IPS DF 4.7 (cell line): ENCODE results near the gene MSH4.
"Not testable (repeated sequence)": the region's sequence is repeated elsewhere in the genome, so short reads cannot be mapped to it uniquely, and the experiment has no call there.

Source experiments
- DNase-seq: peaks from one replicate; pipeline ENCODE4 v3.0.0-alpha.2; 2013; ENCODE audit warnings: low spot score; ENCODE audit errors: extremely low read depth

The MSH4 gene

DNA sequence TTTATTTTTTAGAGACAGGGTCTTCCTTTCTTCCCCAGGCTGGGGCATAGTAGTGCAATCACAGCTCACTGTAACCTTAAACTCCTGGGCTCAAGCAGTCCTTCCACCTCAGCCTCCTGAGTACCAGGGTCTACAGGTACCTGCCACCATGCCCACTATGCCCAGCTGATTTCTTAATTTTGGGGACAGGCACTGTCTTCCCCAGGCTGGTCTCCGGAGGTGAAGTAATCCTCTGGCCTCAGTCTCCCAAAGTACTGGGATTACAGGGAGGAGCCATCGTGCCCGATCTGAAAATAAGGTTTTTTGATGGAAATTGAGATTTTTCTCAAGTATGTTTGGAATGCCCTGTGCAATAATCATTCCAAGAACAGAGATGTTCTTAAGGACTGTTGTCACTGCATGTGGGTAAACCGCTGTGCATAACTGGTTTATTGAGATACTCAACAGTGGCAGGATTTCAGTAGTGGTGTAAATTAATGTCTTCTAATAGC lies 934 bp upstream of the MSH4 start:
- no peak for DNase-seq

DNA sequence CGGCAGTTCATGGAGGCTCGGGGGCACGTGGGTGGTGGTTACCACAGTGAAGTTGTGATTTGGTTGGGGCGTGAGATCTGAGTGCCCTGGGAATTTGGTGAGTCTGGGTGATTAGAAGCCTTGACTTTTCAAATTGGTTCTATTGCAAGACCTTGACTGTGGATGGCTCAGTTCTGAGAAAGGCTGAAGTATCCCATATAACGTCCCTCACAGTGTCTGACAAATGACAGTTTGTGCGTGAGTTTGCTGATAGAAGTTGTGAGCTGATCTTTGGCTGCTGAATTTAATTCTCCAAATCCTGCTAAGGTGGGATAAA lies 549 bp downstream of the MSH4 start:
- no peak for DNase-seq

DNA sequence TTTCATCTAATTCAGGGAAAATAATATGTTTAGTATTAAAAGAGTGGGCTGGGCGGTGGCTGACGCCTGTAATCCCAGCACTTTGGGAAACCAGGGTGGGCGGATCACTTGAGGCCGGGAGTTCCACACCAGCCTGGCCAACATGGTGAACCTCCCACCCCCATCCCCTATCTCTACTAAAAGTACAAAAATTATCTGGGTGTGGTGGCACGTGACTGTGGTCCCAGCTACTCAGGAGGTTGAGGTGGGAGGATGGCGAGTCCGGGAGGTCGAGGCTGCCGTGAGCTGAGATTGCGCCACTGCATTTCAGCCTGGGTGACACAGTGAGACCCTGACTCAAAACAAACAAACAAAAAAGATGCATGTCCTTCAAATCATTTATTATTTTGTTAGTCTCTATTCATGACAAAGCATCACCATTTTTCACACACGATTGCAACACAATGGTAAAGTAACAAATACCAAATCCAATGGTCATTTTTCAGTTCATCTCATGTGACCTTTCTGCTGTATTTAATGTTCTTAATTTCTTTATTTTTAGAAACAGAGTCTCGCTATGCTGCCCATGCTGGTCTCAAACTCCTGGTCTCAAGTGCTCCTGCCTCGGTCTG lies 1.0 kb downstream of the MSH4 start:
- no peak for DNase-seq

DNA sequence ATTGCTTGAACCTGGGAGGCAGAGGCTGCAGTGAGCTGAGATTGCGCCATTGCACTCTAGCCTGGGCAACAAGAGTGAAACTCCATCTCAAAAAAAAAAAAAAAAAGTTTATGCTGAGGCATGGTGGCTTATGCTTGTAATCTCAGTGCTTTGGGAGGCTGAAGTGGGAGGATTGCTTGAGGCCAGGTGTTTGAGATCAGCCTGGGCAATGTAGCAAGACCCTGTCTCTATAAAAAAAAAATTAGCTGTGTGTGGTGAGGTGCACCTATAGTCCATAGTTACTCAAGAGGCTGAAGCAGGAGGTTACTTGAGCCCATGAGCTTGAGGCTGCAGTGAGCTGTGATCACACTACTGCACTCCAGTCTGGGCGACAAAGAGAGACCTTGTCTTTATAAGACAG lies 4.8 kb downstream of the MSH4 start:
- not testable (repeated sequence) for DNase-seq

DNA sequence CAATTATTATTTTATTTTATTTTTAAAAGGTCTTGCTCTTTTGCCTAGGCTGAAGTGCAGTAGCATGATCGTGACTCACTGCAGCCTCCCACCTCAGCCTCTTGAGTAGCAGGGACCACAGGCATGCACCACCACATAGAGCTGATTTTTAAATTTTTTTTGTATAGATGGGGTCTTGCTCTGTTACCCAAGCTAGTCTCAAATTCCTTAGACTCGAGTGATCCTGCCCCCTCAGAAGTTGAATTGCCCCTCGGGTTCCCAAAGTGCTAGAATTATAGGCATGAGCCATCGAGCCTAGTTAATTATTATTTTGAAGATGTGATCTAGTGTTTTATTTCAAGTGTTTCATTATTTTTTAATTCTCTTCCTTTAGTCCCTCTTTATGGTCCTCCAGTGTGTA lies 12.2 kb downstream of the MSH4 start:
- no peak for DNase-seq

DNA sequence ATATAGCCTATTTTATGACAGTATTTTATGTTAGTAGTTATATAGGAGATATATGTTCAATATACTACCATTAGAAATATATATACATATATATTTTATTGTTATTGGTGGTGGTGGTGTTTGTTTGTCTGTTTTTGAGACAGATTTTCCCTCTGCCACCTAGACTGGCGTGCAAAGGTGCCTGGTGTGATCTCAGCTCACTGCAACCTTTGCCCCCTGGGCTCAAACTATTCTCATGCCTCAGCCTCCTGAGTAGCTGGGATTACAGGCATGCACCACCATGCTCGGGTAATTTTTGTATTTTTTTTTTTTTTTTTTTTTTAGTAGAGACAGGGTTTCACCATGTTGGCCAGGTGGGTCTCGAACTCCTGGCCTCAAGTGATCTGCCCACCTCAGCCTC lies 13.4 kb downstream of the MSH4 start:
- DNase-seq: not testable (repeated sequence)

DNA sequence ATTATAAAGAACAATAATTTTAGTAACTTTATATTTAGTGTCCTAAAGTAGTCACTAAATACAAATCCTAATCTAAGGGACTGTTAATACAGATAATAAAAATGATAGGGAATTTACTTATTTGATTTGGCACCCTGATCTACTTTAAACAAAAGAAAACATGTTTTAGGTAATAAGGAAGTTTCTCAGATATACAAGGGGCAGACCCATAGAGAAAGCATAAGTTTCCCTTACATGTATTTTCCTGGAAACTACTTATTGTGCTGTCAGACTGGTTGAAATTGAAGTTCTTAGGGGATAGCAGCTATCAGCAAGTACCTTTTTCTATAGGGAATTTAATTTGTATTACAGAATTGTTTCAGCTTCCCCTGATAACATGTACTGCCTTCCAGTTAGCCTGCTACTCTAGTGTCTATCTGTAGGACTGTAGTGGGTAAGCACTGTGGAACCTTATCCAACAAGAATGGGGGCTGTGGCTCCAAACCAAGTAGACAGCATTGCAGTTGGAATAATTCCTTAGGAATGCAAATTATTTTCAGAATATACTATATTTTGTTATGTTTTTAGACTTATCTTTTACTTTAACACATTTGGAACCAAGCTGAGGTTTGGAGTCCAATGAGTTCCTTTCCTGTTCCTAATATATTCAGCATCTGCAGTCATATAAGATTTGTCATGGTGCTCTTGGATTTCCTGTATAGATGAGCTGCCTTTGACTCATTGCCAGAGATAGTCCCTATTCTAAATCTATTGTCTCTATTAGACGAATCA lies 14.7 kb downstream of the MSH4 start:
- DNase-seq: no peak

DNA sequence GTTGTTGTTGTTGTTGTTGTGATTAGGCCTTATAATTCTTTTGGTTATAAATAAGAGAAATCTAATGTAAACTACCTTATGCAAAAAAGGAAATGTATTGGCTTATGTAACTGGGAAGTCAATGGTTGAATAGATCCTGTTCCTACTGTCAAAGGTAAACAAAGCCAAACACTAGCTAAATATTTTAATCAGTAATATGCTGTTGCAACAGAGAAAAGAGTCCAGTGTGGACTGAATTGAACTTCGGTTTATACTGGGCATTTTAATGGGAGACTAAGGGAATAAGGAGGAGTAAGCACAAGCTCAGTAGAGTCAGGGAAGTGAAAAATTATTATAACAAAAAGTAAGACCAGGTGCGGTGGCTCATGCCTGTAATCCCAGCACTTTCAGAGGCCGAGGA lies 15.4 kb downstream of the MSH4 start:
- no peak for DNase-seq

DNA sequence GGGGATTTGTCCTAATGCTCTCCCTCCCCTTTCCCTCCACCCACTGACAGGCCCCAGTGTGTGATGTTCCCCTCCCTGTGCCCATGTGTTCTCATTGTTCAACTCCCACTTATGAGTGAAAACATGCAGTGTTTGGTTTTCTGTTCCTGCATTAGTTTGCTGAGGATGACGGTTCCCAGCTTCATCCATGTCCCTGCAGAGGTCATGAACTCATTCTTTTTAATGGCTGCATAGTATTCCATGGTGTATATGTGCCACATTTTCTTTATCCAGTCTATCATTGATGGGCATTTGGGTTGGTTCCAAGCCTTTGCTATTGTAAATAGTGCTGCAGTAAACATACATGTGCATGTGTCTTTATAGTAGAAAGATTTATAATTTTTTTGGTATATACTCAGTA lies 26.9 kb downstream of the MSH4 start:
- not testable (repeated sequence) for DNase-seq

DNA sequence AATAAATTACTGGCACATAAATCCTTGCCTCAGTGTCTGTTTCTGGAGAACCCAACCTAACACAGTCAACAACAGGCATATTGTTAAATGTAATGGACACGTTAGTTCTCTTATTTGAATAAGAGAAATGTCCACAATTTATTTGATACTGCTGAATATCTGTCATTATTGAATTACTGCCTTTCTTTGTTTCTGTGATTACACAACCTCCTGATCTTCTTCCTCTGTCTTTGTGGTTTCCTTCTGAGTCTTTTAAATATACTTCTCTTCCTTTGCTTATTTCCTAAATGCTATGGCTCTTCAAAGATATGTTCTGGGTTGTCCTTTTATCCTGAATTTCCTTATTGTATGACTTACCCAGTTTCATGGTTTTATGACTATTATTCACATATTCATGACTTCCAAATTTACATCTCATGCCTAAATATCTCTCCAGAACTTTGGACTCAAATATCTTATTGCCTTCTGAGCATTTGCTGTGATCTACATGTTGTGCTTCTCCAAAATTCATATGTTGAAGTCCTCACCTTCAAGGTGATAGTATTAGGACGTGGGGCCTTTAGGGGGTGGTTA lies 39.9 kb downstream of the MSH4 start:
- no peak for DNase-seq

DNA sequence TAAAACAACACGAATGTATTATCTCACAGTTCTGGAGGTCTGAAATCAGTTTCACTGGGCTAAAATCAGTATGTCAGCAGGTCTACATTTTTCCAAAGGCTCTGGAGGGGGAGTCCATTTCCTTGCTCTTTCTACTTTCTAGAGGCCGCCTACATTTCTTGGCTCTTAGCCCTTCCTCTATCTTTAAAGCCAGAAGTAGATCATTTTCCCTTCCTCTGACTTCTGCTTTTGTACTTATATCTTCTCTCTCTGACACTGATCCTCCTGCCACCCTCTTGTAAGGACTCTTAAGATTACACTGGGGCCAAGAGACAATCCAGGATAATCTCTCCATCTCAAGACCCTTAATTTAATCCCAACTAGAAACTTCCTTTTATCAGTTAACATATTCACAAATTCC lies 41.4 kb downstream of the MSH4 start:
- no peak for DNase-seq

DNA sequence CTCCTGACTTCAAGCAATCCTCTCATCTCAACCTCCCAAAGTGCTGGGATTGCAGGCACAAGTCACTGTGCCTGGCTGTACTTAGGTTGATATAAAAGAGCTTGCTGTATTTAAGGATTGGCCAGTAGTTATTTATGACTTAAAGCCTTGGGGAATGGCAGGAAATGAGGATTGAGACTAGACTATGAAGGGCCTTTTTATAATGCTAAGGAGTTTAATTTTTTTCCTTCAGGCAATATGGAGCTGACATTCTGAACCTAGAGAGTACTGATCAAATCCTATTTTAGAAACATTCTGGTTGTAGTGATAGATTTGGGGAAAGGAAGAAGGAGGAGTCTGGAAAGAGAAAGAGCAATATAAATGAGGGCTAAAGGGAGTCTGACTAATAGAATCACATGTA lies 44.7 kb downstream of the MSH4 start:
- DNase-seq: no peak

DNA sequence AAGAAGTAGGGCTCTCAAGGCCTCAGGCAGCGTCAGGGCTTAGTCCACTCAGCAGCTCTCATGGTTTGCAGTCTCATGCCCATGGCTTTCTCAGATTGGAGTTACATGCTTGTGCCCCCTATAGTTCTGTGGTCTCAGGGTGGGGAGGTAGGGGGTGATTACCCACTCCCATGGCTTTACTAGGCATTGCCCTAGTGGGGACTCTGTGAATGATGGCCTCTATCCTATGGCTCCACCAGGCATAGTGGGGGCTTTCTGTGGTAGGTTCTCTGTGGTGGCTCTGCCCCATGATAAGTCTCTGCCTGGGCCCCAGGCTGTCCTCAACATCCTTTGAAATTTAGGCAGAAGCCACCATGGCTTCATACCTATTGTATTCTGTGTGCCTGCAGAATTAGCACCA lies 48.9 kb downstream of the MSH4 start:
- DNase-seq: no peak

DNA sequence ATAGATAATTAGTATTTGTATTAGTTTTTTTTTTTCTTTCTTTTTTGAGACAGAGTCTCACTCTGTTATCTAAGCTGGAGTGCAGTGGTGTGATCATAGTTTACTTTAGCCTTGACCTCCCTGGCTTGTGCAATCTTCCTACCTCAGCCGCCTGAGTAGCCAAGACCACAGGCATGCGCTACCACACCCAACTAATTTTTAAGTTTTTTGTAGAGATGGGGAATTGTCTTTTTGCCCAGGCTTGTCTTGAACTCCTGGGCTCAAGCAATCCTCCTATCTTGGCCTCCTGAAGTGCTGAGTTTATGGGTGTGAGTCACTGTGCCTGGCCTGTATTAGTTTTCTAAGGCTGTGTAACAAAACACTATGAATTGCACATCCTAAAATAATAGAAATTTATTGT lies 58.3 kb downstream of the MSH4 start:
- no peak for DNase-seq

DNA sequence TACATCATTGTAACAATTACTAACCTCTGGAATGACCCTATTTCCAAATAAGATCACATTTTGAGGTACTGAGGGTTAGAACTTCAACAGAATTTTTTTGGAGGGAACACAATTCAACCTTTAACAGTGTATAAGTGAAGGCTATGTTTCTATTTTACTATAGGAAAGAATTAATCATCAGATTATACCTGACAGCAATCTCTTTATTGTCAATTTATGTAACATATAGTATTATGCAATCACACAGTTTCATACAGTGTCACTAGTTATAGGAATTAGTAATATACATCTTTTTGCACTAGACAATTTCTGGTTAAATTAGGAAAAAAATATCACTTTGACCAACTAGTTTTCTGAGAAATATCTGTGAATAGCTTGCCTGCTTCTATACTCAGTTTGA lies 59.1 kb downstream of the MSH4 start:
- no peak for DNase-seq

DNA sequence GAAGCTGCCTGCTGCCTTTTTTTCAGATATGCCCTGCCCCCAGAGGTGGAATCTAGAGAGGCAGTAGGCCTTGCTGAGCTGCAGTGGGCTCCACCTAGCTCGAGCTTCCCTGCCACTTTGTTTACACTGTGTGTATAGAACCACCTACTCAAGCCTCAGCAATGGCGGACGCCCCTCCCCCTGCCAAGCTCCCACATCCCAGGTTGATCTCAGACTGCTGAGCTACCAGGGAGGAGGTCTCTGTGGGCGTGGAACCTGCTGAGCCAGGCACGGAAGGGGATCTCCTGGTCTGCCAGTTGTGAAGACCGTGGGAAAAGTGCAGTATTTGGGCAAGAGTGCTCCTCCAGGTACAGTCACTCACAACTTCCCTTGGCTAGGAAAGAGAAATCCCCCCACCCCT lies 65.1 kb downstream of the MSH4 start:
- no peak for DNase-seq

DNA sequence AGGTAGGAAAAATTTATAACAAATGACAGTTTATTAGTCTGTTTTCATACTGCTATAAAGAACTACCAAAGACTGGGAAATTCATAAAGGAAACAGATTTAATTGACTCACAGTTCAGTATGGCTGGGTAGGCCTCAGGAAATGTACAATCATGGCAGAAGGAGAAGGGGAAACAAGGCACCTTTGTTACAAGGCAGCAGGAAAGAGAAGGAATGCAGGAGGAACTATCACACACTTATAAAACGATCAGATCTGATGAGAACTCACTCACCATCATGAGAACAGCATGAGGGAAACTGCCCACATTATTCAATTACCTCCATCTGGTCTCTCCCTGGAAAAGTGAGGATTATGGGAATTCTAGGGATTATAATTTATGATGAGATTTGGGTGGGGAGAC lies 74.3 kb downstream of the MSH4 start:
- DNase-seq: no peak

DNA sequence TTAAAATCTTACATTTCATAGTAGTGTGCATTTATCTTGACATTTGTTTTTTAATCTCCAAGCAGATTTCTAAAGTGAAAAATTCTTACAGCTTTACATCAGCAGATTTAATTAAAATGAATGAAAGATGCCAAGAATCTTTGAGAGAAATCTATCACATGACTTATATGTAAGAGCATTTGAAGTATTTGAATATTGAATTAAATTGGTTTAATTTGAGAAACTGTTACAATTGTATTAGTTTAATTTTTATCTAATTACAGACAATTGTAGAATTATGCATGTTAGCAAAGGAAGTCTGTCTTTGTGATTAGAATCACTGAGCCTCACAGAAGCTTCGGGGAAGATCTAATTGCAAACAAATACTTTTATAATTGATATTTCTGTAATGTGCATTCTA lies 83.3 kb downstream of the MSH4 start:
- no peak for DNase-seq

DNA sequence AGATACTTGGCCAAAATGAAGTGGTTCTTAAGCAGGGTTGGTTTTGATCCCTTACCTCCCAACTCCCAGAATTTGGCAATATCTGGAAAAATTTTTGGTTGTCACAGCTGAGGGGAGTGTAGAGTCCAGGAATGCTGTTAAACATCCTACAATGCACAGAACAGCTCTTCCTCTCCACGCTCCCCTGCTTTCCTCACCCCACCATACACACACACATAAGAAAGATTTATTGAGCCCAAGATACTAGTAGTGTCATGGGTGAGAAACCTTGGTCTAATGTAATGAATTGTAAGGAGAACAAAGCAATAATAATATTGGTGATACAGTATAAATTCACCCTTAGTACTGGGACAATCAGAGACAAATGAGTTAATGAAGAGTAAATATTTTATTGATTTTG lies 87.8 kb downstream of the MSH4 start:
- DNase-seq: no peak

DNA sequence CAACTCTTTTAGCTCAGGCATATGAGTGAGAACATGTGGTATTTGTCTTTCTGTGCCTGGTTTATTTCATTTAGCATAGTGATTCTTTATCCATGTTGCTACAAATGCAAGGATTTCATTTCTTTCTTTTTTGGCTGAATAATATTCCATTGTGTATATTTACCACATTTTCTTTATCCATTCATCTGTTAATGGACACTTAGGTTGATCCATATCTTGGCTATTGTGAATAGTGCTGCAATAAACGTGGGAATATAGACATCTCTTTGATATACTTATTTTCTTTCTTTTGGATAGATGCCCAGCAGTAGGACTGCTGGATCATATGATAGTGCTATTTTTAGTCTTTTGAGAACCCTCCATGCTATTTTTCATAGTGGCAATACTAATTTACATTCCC lies 104.7 kb downstream of the MSH4 start:
- no peak for DNase-seq

DNA sequence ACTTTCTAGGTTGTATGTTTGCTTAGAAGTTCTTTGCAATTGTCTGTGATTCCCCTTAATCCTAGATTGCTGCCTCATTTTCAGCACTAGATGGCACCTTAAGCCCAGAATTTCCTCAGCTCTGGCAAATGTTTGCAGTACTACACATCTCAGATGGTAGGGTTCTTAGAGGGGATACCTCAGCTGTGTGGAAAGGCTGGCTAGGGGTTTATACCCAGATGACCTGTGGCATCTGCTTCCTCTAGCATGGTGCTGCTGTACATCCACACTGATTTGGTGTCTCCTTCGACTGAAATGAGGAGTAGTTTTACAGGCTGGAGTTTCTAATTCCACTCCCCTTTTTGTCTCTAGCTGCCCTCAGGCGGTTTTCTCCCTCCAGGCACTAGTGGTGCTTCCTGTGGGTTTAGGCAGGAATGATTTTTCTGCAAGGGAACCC lies 112.1 kb downstream of the MSH4 start:
- DNase-seq: peak; percentile 33

DNA sequence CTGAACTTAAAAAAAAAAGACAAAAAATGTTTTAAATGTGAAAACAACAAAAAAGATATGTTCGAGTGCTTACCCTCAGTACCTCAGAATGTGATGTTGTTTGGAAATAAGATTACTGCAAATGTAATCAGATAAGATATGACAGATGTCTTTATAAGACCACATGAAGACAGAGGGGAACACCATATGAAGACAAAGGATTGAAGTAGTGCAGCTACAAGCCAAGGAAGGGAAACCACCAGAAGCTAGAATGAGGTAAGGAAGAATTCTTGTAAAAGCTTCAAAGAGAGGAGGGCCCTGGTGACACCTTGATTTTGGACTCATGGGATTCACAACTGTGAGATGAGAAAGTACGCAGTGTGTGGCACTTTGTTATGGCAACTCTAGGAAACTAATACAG lies 120.2 kb downstream of the MSH4 start:
- DNase-seq: no peak

DNA sequence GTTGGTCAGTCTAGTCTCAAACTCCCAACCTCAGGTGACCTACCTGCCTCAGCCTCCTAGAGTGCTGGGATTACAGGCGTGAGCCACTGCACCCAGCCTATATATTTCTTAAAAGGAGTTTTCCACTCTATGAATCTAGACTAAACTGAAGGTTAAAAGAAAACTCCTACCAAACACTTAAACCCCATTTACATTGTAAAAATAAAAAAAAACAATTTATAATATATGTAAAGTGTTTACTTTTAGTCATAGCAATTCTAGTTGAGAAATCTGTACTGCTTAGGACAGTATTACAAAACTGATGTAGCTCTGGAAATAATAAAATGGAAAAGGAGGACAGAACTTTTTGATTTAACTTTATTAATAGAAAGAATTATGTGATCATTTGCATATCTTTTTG lies 126.0 kb downstream of the MSH4 start:
- no peak for DNase-seq
